H1 (cell line): Measurements from ENCODE around the gene STAT3. TPM values are rescaled to one million over a fixed set of nuclear protein-coding genes. Genes with fewer than 3 reads are reported as not detected.

Experiments used
- CTCF ChIA-PET: fragments of 300-600 bp; sonication (Branson Sonifier 250); formaldehyde crosslinking; loops from one replicate; lab custom pipeline; 2021; ENCODE audit not compliant: partially characterized antibody; lab: Charles Lee
- POLR2A ChIA-PET: fragments of 300-600 bp; sonication (Branson Sonifier 250); formaldehyde crosslinking; loops from one replicate; lab custom pipeline; 2021; ENCODE audit warnings: inconsistent platforms; ENCODE audit not compliant: partially characterized antibody; lab: Charles Lee
- DNase-seq, 2 experiments: peaks; one replicate each; pipeline versions ENCODE4 v3.0.0 to v3.0.0-alpha.2; 2010 to 2022; ENCODE audit warnings: low spot score in 2 of 2, low read depth in 1 of 2, mixed read lengths in 1 of 2
- FAIRE-seq: peaks from 2 replicates; lab custom pipeline; 2011; peaks lifted over from hg19 to GRCh38; lab: Jason Lieb, UNC
- H2AFZ ChIP-seq: 2 replicates; pipeline ENCODE4 v1.8.1; 2012; ENCODE audit warnings: low read length, inconsistent platforms
- H2AK5ac ChIP-seq: 2 replicates; pipeline ENCODE4 v1.6.1; 2013; ENCODE audit warnings: low read depth, low read length
- H2BK120ac ChIP-seq: replicated peaks from 2 replicates; pipeline ENCODE3; 2013; ENCODE audit warnings: low read depth, low read length, inconsistent platforms
- H2BK12ac ChIP-seq: 2 replicates; pipeline ENCODE4 v1.6.1; 2013; ENCODE audit warnings: low read depth, low read length
- H2BK15ac ChIP-seq: 2 replicates; pipeline ENCODE4 v1.6.1; 2013; ENCODE audit warnings: low read length
- H2BK20ac ChIP-seq: 2 replicates; pipeline ENCODE4 v1.6.1; 2013; ENCODE audit warnings: low read length
- H2BK5ac ChIP-seq: 2 replicates; pipeline ENCODE4 v1.6.1; 2013; ENCODE audit warnings: low read depth, low read length
- H3K14ac ChIP-seq: 2 replicates; pipeline ENCODE4 v1.6.1; 2013; ENCODE audit warnings: inconsistent platforms; ENCODE audit not compliant: insufficient read length
- H3K18ac ChIP-seq: 2 replicates; pipeline ENCODE4 v1.6.1; 2013; ENCODE audit warnings: low read length; ENCODE audit errors: extremely low read depth
- H3K23ac ChIP-seq: 2 replicates; pipeline ENCODE4 v1.6.1; 2013; ENCODE audit warnings: inconsistent platforms; ENCODE audit not compliant: insufficient read length
- H3K23me2 ChIP-seq: 2 replicates; pipeline ENCODE4 v1.6.1; 2013; ENCODE audit warnings: low read depth, low read length
- H3K27ac ChIP-seq: 2 replicates; pipeline ENCODE4 v1.6.1; 2011; ENCODE audit warnings: low read depth, low read length, inconsistent platforms
- H3K27me3 ChIP-seq, 4 experiments: replicated peaks in 1 of 4; 1 replicate in 1 of 4; 2 replicates in 3 of 4; pipeline versions ENCODE4 v1.6.1 to v1.8.1; 2011 to 2013; ENCODE audit warnings: low read length in 3 of 4, mild to moderate bottlenecking in 3 of 4, inconsistent platforms in 2 of 4, mixed read lengths in 2 of 4, moderate library complexity in 1 of 4; ENCODE audit not compliant: control insufficient read depth in 3 of 4, insufficient read depth in 3 of 4; ENCODE audit errors: extremely low read depth in 1 of 4
- H3K36me3 ChIP-seq, 4 experiments: 2 replicates each; pipeline versions ENCODE4 v1.6.1 to v1.8.1; 2011 to 2013; ENCODE audit warnings: mild to moderate bottlenecking in 4 of 4, low read length in 3 of 4, moderate library complexity in 2 of 4, control low read depth in 1 of 4, inconsistent platforms in 1 of 4; ENCODE audit not compliant: insufficient read depth in 4 of 4, control insufficient read depth in 2 of 4
- H3K4ac ChIP-seq: replicated peaks from 2 replicates; pipeline ENCODE3; 2013; ENCODE audit warnings: low read length, low read depth, mixed read lengths, inconsistent platforms; ENCODE audit not compliant: insufficient read length
- H3K4me1 ChIP-seq, 4 experiments: replicated peaks in 1 of 4; 1 replicate in 1 of 4; 2 replicates in 3 of 4; pipeline versions ENCODE4 v1.6.1 to v1.8.1; 2011 to 2013; ENCODE audit warnings: low read length in 3 of 4, inconsistent platforms in 2 of 4, mixed read lengths in 1 of 4; ENCODE audit not compliant: insufficient read depth in 4 of 4, control insufficient read depth in 3 of 4
- H3K4me2 ChIP-seq, 2 experiments: 2 replicates each; pipeline versions ENCODE4 v1.6.1 to v1.8.1; 2011 to 2013; ENCODE audit warnings: low read depth in 2 of 2, low read length in 2 of 2, control low read depth in 1 of 2, inconsistent platforms in 1 of 2, mild to moderate bottlenecking in 1 of 2; ENCODE audit not compliant: insufficient read depth in 1 of 2
- H3K4me3 ChIP-seq, 4 experiments: fragments of 200-600, 300-600 bp in 1 of 4; sonication (generic), shearing (Covaris generic), sonication (Bioruptor Twin) in 1 of 4; 2 replicates each; pipeline versions ENCODE4 v1.5.1 to v1.8.1; 2011 to 2016; ENCODE audit warnings: low read length in 4 of 4, low read depth in 3 of 4, control low read depth in 2 of 4, inconsistent platforms in 2 of 4, mild to moderate bottlenecking in 2 of 4, mixed read lengths in 1 of 4, moderate library complexity in 1 of 4; ENCODE audit not compliant: insufficient read depth in 2 of 4; ENCODE audit errors: extremely low read depth in 1 of 4
- H3K56ac ChIP-seq: replicated peaks from 2 replicates; pipeline ENCODE3; 2013; ENCODE audit warnings: low read depth, mild to moderate bottlenecking, mixed read lengths, low read length, inconsistent platforms; ENCODE audit not compliant: insufficient read length
- H3K79me1 ChIP-seq: 2 replicates; pipeline ENCODE4 v1.6.1; 2013; ENCODE audit warnings: low read depth, low read length, control low read depth
- H3K79me2 ChIP-seq, 2 experiments: 2 replicates each; pipeline versions ENCODE4 v1.6.1 to v1.8.1; 2012 to 2013; ENCODE audit warnings: low read length in 2 of 2, mild to moderate bottlenecking in 2 of 2, inconsistent platforms in 1 of 2; ENCODE audit not compliant: insufficient read depth in 2 of 2, control insufficient read depth in 1 of 2
- H3K9ac ChIP-seq, 4 experiments: replicated peaks in 1 of 4; 1 replicate in 1 of 4; 2 replicates in 3 of 4; pipeline versions ENCODE4 v1.6.1 to v1.8.1; 2011 to 2013; ENCODE audit warnings: low read depth in 3 of 4, low read length in 3 of 4, control low read depth in 2 of 4, mild to moderate bottlenecking in 2 of 4, moderate library complexity in 2 of 4, inconsistent platforms in 1 of 4; ENCODE audit errors: extremely low read depth in 1 of 4
- H3K9me3 ChIP-seq, 2 experiments: 2 replicates each; pipeline versions ENCODE4 v1.6.1 to v1.8.1; 2012 to 2013; ENCODE audit warnings: mild to moderate bottlenecking in 2 of 2, moderate library complexity in 2 of 2, control low read depth in 1 of 2, inconsistent platforms in 1 of 2, low read depth in 1 of 2, low read length in 1 of 2, mixed read lengths in 1 of 2; ENCODE audit not compliant: insufficient read depth in 2 of 2
- H4K20me1 ChIP-seq, 2 experiments: replicated peaks in 1 of 2; 2 replicates each; pipeline versions ENCODE3 to v1.8.1; 2011 to 2013; ENCODE audit warnings: inconsistent platforms in 2 of 2, low read length in 2 of 2, mild to moderate bottlenecking in 1 of 2; ENCODE audit not compliant: insufficient read depth in 2 of 2, control insufficient read depth in 1 of 2
- H4K5ac ChIP-seq: 2 replicates; pipeline ENCODE4 v1.6.1; 2013; ENCODE audit warnings: low read length, low read depth, mixed read lengths, inconsistent platforms; ENCODE audit not compliant: insufficient read length
- H4K8ac ChIP-seq: 2 replicates; pipeline ENCODE4 v1.8.0; 2013; ENCODE audit warnings: mild to moderate bottlenecking, moderate library complexity, low read length, inconsistent platforms; ENCODE audit not compliant: insufficient read depth; ENCODE audit errors: extremely low read depth
- H4K91ac ChIP-seq: replicated peaks from 2 replicates; pipeline ENCODE3; 2013; ENCODE audit warnings: low read length, mixed read lengths, inconsistent platforms; ENCODE audit not compliant: insufficient read length
- WGBS, 2 experiments: shearing (Covaris generic) in 1 of 2; methylation state at CpG; one replicate each; pipeline versions ENCODE4 v1.1.6 to v1.1.7; 2013 to 2015; ENCODE audit warnings: low lambda C conversion rate in 2 of 2, mixed read lengths in 2 of 2, inconsistent platforms in 1 of 2, low coverage in 1 of 2, missing lambda C conversion rate in 1 of 2; ENCODE audit not compliant: insufficient replicate concordance in 2 of 2, insufficient coverage in 1 of 2, insufficient read length in 1 of 2; ENCODE audit errors: extremely low coverage in 1 of 2, missing lambda C conversion rate in 1 of 2; 5-methylcytosine and 5-hydroxymethylcytosine counted together
- polyA plus RNA-seq, 7 experiments: library from polyadenylated mRNA; depleted of rRNA in 3 of 7; stranded (reverse) in 5 of 7; unstranded in 2 of 7; fragments of >200 nt in 5 of 7; fragments of 200-250 nt in 2 of 7; gene quantifications; 1 replicate in 5 of 7; 2 replicates in 1 of 7; 4 replicates in 1 of 7; pipeline versions ENCODE4 v1.2.1 to v1.2.3, GENCODE V29; 2011 to 2013; ENCODE audit warnings: missing spikeins in 2 of 7, mixed read lengths in 2 of 7
- total RNA-seq: library from RNA; stranded (reverse); fragmentation: NEBNext Ultra II Directional; extraction: Animal tissue kit (Norgen Biotek cat#: 25700); gene quantifications from 2 replicates; pipeline ENCODE4 v1.2.1, GENCODE V29; 2021

The STAT3 gene
- total and polyA plus RNA-seq, 2 of the 8 experiments (the other 6 are each of a cell fraction or from before 2014, with no cell fraction given), result 38.4 to 94.1 TPM

- H4K8ac ChIP-seq, result no peak overlapping the region
- no peak overlapping the region for H3K27ac ChIP-seq
- DNase-seq, result no peak
- no peak overlapping the region for H2BK120ac ChIP-seq
- peaks cover 6 to 78% of the 10 kb centered on the region in 2 experiments; a peak in 3 of 4 replicates for H3K79me2 ChIP-seq
- no peak for FAIRE-seq
- no peak overlapping the region for H3K56ac ChIP-seq
- H3K18ac ChIP-seq, result no peak overlapping the region
- CTCF ChIA-PET, result interaction anchor here (0.8 to 3.1 kb wide), 3 partner anchors 9 to 48 kb away, joined by 3 to 15 read pairs (median 5); no protein-coding TSS in a partner anchor
- H3K9ac ChIP-seq, result no peak overlapping the region
- H3K4me3 ChIP-seq, result no peak overlapping the region
- H2BK12ac ChIP-seq, result no peak overlapping the region
- H2BK5ac ChIP-seq, result no peak overlapping the region
- no peak overlapping the region for H4K5ac ChIP-seq
- H4K91ac ChIP-seq, result no peak overlapping the region
- H3K4me2 ChIP-seq, result no peak overlapping the region
- no peak overlapping the region for H3K23ac ChIP-seq
- H3K14ac ChIP-seq, result no peak overlapping the region
- H2BK15ac ChIP-seq, result no peak overlapping the region
- peaks cover 5 to 14% (median 11%) of the 10 kb centered on the region in 4 experiments; a peak in 6 of 7 replicates for H3K4me1 ChIP-seq
- H2AFZ ChIP-seq, result no peak overlapping the region
- no peaks in the 10 kb centered on the region for H3K27me3 ChIP-seq
- no peaks in the 10 kb centered on the region for H3K9me3 ChIP-seq
- H3K36me3 ChIP-seq, result no peaks in the 10 kb centered on the region
- H3K23me2 ChIP-seq, result peaks cover 8% of the 10 kb centered on the region; the same call in 1 of the 2 replicates
- H2BK20ac ChIP-seq, result no peak overlapping the region
- no peak overlapping the region for H2AK5ac ChIP-seq
- no peak overlapping the region for H3K4ac ChIP-seq
- 88% methylated on average over 6 of the region's 6 CpGs; no CpG with 5 or more reads in 1 of the 2 experiments for WGBS, 2 experiments
- H4K20me1 ChIP-seq, result peaks cover 0 to 4% of the 10 kb centered on the region in 2 experiments
- POLR2A ChIA-PET, result no interaction called here
- H3K79me1 ChIP-seq, result peaks cover 11% of the 10 kb centered on the region
Measured at GRCh38 chr17:42270596-42270995, 117.6 kb downstream of the STAT3 start.
